GM23338 (cell line): ENCODE measurements around the gene NOX4.
"Not testable (repeated sequence)": the region's sequence is repeated elsewhere in the genome, so short reads cannot be mapped to it uniquely, and the experiment has no call there.

ENCODE experiments used
- CTCF ChIP-seq, 2 experiments: fragments of 200-600 bp in 1 of 2; sonication (generic) in 1 of 2; conservative IDR thresholded peaks; 2 replicates each; pipeline versions ENCODE4 v1.5.1 to v1.6.1; 2016 to 2017; ENCODE audit warnings: antibody characterized with exemption in 2 of 2, low read depth in 2 of 2, mild to moderate bottlenecking in 2 of 2, moderate library complexity in 1 of 2
- EZH2 ChIP-seq: fragments of 200-600 bp; sonication (generic); IDR thresholded peaks from one replicate; pipeline ENCODE4 v1.8.0; 2017; ENCODE audit warnings: antibody characterized with exemption, mild to moderate bottlenecking, low read depth; ENCODE audit not compliant: unreplicated experiment
- EZH2phosphoT487 ChIP-seq: fragments of 200-600 bp; sonication (generic); IDR thresholded peaks from one replicate; pipeline ENCODE4 v1.8.1; 2018; ENCODE audit warnings: antibody characterized with exemption; ENCODE audit not compliant: unreplicated experiment
- POLR2AphosphoS5 ChIP-seq: IDR thresholded peaks from 2 replicates; pipeline ENCODE4 v1.6.1; 2016; ENCODE audit warnings: antibody characterized with exemption, low read depth
- REST ChIP-seq: IDR thresholded peaks from one replicate; pipeline ENCODE4 v1.6.1; 2018; ENCODE audit warnings: antibody characterized with exemption; ENCODE audit not compliant: unreplicated experiment
- ZNF114 ChIP-seq: fragments of 250-450 bp; sonication (Bioruptor Pico); IDR thresholded peaks from 2 replicates; pipeline ENCODE4 v1.5.0; 2020; ENCODE audit warnings: mild to moderate bottlenecking, moderate library complexity

- TF ChIP-seq CTCF (conservative IDR thresholded peaks at IDR 0.05; ENCODE audit: low read depth in 2 of 2); EZH2; POLR2AphosphoS5; REST; EZH2phosphoT487; ZNF114 (CRISPR knock-in tag): not testable (repeated sequence)
Measured at GRCh38 chr11:89382986-89383385, 108.2 kb downstream of the NOX4 start.
